HEK293 (cell line): Measurements from ENCODE around the gene PIBF1.

Source experiments
- BCL6B ChIP-seq: fragments of 450-650 bp; formaldehyde crosslinking; IDR thresholded peaks from 2 replicates; pipeline ENCODE4 v1.5.1; 2017; ENCODE audit warnings: missing biosample characterization, missing genetic modification characterization
- CTCF ChIP-seq: fragments of 450-650 bp; formaldehyde crosslinking; IDR thresholded peaks from 2 replicates; pipeline ENCODE4 v1.5.1; 2016; ENCODE audit warnings: missing biosample characterization, missing genetic modification characterization
- GLIS1 ChIP-seq: fragments of 450-650 bp; formaldehyde crosslinking; IDR thresholded peaks from 2 replicates; pipeline ENCODE4 v1.5.1; 2016; ENCODE audit warnings: missing biosample characterization, missing genetic modification characterization
- ZBTB17 ChIP-seq: fragments of 450-650 bp; formaldehyde crosslinking; IDR thresholded peaks from 2 replicates; pipeline ENCODE4 v1.5.1; 2016; ENCODE audit warnings: missing biosample characterization, missing genetic modification characterization
- ZBTB20 ChIP-seq: fragments of 450-650 bp; formaldehyde crosslinking; IDR thresholded peaks from 2 replicates; pipeline ENCODE4 v1.5.1; 2016; ENCODE audit warnings: missing biosample characterization, missing genetic modification characterization
- ZNF157 ChIP-seq: fragments of 450-650 bp; formaldehyde crosslinking; IDR thresholded peaks from 2 replicates; pipeline ENCODE4 v1.5.1; 2016; ENCODE audit warnings: missing biosample characterization, missing genetic modification characterization
- ZNF2 ChIP-seq: fragments of 450-650 bp; formaldehyde crosslinking; IDR thresholded peaks from 2 replicates; pipeline ENCODE4 v1.5.1; 2016; ENCODE audit warnings: missing biosample characterization, missing genetic modification characterization
- ZNF341 ChIP-seq: fragments of 450-650 bp; formaldehyde crosslinking; IDR thresholded peaks from 2 replicates; pipeline ENCODE4; 2016; ENCODE audit warnings: low read depth, missing biosample characterization, missing genetic modification characterization
- ZNF473 ChIP-seq: fragments of 450-650 bp; formaldehyde crosslinking; IDR thresholded peaks from 2 replicates; pipeline ENCODE4 v1.5.1; 2017; ENCODE audit warnings: missing biosample characterization, missing genetic modification characterization
- ZNF561 ChIP-seq: fragments of 450-650 bp; IDR thresholded peaks from 2 replicates; pipeline ENCODE4 v1.5.1; 2018; ENCODE audit warnings: missing biosample characterization, missing genetic modification characterization, borderline replicate concordance
- ZNF629 ChIP-seq: fragments of 450-650 bp; formaldehyde crosslinking; IDR thresholded peaks from 2 replicates; pipeline ENCODE4 v1.5.1; 2017; ENCODE audit warnings: missing biosample characterization, missing genetic modification characterization
- ZNF660 ChIP-seq: fragments of 450-650 bp; IDR thresholded peaks from 2 replicates; pipeline ENCODE4 v1.5.1; 2018; ENCODE audit warnings: missing biosample characterization, mild to moderate bottlenecking, missing genetic modification characterization
- ZXDB ChIP-seq: fragments of 450-650 bp; formaldehyde crosslinking; IDR thresholded peaks from 2 replicates; pipeline ENCODE4 v1.5.1; 2016; ENCODE audit warnings: missing biosample characterization, missing genetic modification characterization
- TF ChIP-seq, protein P1 (sequence below): fragments of 450-650 bp; formaldehyde crosslinking; conservative IDR thresholded peaks from 2 replicates; pipeline ENCODE4 v1.5.1; 2016; ENCODE audit warnings: low read depth, missing biosample characterization, missing genetic modification characterization
- TF ChIP-seq, protein P2 (sequence below): fragments of 450-650 bp; formaldehyde crosslinking; IDR thresholded peaks from 2 replicates; pipeline ENCODE4; 2016; ENCODE audit warnings: missing biosample characterization, missing genetic modification characterization
- TF ChIP-seq, protein P3 (sequence below): sonication (generic); formaldehyde crosslinking; IDR thresholded peaks from 2 replicates; pipeline ENCODE4 v1.8.1; 2022; ENCODE audit warnings: mild to moderate bottlenecking, moderate library complexity, missing genetic modification reagents

The PIBF1 gene

GRCh38 chr13:72781451-72782439 is at the start of gene PIBF1, which contains the start of gene DIS3 (continued):
- TF ChIP-seq, protein P1, sequence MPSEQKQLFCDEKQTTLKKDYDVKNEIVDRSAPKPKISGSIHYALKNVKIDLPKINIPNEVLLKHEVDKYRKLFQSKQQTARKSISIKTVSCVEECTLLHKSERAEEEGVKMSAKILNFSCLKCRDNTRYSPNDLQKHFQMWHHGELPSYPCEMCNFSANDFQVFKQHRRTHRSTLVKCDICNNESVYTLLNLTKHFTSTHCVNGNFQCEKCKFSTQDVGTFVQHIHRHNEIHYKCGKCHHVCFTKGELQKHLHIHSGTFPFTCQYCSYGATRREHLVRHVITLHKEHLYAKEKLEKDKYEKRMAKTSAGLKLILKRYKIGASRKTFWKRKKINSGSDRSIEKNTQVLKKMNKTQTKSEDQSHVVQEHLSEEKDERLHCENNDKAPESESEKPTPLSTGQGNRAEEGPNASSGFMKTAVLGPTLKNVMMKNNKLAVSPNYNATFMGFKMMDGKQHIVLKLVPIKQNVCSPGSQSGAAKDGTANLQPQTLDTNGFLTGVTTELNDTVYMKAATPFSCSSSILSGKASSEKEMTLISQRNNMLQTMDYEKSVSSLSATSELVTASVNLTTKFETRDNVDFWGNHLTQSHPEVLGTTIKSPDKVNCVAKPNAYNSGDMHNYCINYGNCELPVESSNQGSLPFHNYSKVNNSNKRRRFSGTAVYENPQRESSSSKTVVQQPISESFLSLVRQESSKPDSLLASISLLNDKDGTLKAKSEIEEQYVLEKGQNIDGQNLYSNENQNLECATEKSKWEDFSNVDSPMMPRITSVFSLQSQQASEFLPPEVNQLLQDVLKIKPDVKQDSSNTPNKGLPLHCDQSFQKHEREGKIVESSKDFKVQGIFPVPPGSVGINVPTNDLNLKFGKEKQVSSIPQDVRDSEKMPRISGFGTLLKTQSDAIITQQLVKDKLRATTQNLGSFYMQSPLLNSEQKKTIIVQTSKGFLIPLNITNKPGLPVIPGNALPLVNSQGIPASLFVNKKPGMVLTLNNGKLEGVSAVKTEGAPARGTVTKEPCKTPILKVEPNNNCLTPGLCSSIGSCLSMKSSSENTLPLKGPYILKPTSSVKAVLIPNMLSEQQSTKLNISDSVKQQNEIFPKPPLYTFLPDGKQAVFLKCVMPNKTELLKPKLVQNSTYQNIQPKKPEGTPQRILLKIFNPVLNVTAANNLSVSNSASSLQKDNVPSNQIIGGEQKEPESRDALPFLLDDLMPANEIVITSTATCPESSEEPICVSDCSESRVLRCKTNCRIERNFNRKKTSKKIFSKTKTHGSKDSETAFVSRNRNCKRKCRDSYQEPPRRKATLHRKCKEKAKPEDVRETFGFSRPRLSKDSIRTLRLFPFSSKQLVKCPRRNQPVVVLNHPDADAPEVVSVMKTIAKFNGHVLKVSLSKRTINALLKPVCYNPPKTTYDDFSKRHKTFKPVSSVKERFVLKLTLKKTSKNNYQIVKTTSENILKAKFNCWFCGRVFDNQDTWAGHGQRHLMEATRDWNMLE (tag by site-specific recombination) = peak; percentile 87
- TF ChIP-seq BCL6B (tag by site-specific recombination) = no peak; the same call in 1 of the 2 replicates
- TF ChIP-seq, protein P2, sequence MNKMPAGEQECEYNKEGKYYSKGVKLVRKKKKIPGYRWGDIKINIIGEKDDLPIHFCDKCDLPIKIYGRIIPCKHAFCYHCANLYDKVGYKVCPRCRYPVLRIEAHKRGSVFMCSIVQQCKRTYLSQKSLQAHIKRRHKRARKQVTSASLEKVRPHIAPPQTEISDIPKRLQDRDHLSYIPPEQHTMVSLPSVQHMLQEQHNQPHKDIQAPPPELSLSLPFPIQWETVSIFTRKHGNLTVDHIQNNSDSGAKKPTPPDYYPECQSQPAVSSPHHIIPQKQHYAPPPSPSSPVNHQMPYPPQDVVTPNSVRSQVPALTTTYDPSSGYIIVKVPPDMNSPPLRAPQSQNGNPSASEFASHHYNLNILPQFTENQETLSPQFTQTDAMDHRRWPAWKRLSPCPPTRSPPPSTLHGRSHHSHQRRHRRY = no peak
- TF ChIP-seq ZNF629 (tag by site-specific recombination) = peak; percentile 64
- TF ChIP-seq ZBTB20 (tag by site-specific recombination) = peak; percentile 88
- no peak for TF ChIP-seq ZNF473
- peak; percentile 53 for TF ChIP-seq CTCF (tag by site-specific recombination)
- TF ChIP-seq ZNF2 = 0 out of 2 replicates have a peak, but pooled peaks have one; percentile 23
- TF ChIP-seq ZXDB (tag by site-specific recombination) = peak; percentile 60; the same call in 1 of the 2 replicates
- TF ChIP-seq, protein P3, sequence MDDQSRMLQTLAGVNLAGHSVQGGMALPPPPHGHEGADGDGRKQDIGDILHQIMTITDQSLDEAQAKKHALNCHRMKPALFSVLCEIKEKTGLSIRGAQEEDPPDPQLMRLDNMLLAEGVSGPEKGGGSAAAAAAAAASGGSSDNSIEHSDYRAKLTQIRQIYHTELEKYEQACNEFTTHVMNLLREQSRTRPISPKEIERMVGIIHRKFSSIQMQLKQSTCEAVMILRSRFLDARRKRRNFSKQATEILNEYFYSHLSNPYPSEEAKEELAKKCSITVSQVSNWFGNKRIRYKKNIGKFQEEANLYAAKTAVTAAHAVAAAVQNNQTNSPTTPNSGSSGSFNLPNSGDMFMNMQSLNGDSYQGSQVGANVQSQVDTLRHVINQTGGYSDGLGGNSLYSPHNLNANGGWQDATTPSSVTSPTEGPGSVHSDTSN = no peak
- 0 out of 2 replicates have a peak, but pooled peaks have one; percentile 17 for TF ChIP-seq ZNF660
- no peak for TF ChIP-seq ZNF157
- peak; percentile 71 for TF ChIP-seq GLIS1 (tag by site-specific recombination)
- peak; percentile 67; the same call in 1 of the 2 replicates for TF ChIP-seq ZNF561
- TF ChIP-seq ZNF341 (tag by site-specific recombination) = peak; percentile 83
- peak; percentile 72 for TF ChIP-seq ZBTB17
